GM18502 (cell line): ENCODE data around the gene TRPM2.
"Not testable (repeated sequence)": the region's sequence is repeated elsewhere in the genome, so short reads cannot be mapped to it uniquely, and the experiment has no call there.

Experiments
- ATAC-seq: cut with Tn5 transposase; IDR thresholded peaks from one replicate; pipeline ENCODE4 v1.9.1; 2021; ENCODE audit warnings: mild to moderate bottlenecking; ENCODE audit not compliant: unreplicated experiment, poor library complexity

TRPM2 gene

GRCh38 chr21:44351535-44352252 lies 1.7 kb upstream of the TRPM2 start:
- ATAC-seq = no peak

- no peak for ATAC-seq
These were observed 1.1 kb upstream of the TRPM2 start for GRCh38 chr21:44352253-44352860.

GRCh38 chr21:44354001-44354405 lies 582 bp downstream of the TRPM2 start:
- peak; percentile 24 for ATAC-seq

GRCh38 chr21:44354775-44355771 lies 1.7 kb downstream of the TRPM2 start:
- no peak for ATAC-seq

GRCh38 chr21:44356160-44356559 lies 2.7 kb downstream of the TRPM2 start:
- no peak for ATAC-seq

- no peak for ATAC-seq
These were observed 3.2 kb downstream of the TRPM2 start for GRCh38 chr21:44356636-44357035.

GRCh38 chr21:44357064-44357837 lies 3.8 kb downstream of the TRPM2 start:
- no peak for ATAC-seq

GRCh38 chr21:44359396-44359795 lies 6.0 kb downstream of the TRPM2 start:
- ATAC-seq = no peak

GRCh38 chr21:44360159-44360558 lies 6.7 kb downstream of the TRPM2 start:
- ATAC-seq = no peak

- ATAC-seq = not testable (repeated sequence)
These were observed 8.5 kb downstream of the TRPM2 start for GRCh38 chr21:44361903-44362302.

- ATAC-seq = no peak
These were observed 9.9 kb downstream of the TRPM2 start for GRCh38 chr21:44363278-44363677.

- ATAC-seq = no peak
These were observed 11.0 kb downstream of the TRPM2 start for GRCh38 chr21:44364151-44365053.

- ATAC-seq = no peak
These were observed 12.0 kb downstream of the TRPM2 start for GRCh38 chr21:44365251-44365966.

- ATAC-seq = no peak
These were observed 12.7 kb downstream of the TRPM2 start for GRCh38 chr21:44365967-44366585.

GRCh38 chr21:44366586-44367211 lies 13.3 kb downstream of the TRPM2 start:
- ATAC-seq = no peak

GRCh38 chr21:44368711-44369446 lies 15.5 kb downstream of the TRPM2 start:
- ATAC-seq = no peak
